Cardiac muscle cell (in vitro differentiated cells and primary cell): ENCODE measurements around the gene DOCK4. TPM values are rescaled to one million over a fixed set of nuclear protein-coding genes. Genes with fewer than 3 reads are reported as not detected.

Experiments
- DNase-seq, 2 donors: peaks; one replicate each; pipeline versions ENCODE4 v3.0.0 to v3.0.0-alpha.2; 2010 to 2017; ENCODE audit warnings: low read depth in 1 of 2, low spot score in 1 of 2
- H3K27ac ChIP-seq: fragments of 200-600 bp; sonication (generic); 2 replicates; pipeline ENCODE4 v1.5.1; 2016
- H3K27me3 ChIP-seq: fragments of 200-600 bp; sonication (generic); 2 replicates; pipeline ENCODE4 v1.6.0; 2016; ENCODE audit warnings: control low read depth
- H3K36me3 ChIP-seq: fragments of 200-600 bp; sonication (generic); 2 replicates; pipeline ENCODE4 v1.5.1; 2016; ENCODE audit warnings: control low read depth
- H3K4me1 ChIP-seq: fragments of 200-600 bp; sonication (generic); 2 replicates; pipeline ENCODE4 v1.8.1; 2017; ENCODE audit warnings: low read depth, mild to moderate bottlenecking, mixed run types
- H3K4me3 ChIP-seq: fragments of 200-600 bp; sonication (generic); 2 replicates; pipeline ENCODE4 v1.5.1; 2016; ENCODE audit warnings: mild to moderate bottlenecking
- H3K9me3 ChIP-seq: fragments of 200-600 bp; sonication (generic); 2 replicates; pipeline ENCODE4 v1.5.1; 2017; ENCODE audit warnings: low read depth, mild to moderate bottlenecking, control low read depth
- CTCF ChIP-seq: IDR thresholded peaks from 2 replicates; pipeline ENCODE4 v1.5.1; 2012; ENCODE audit warnings: low read depth, mild to moderate bottlenecking, low read length
- polyA plus RNA-seq: library from polyadenylated mRNA; unstranded; fragments of >200 nt; fragmentation: Nextera tagmentation; extraction: Ambion mirVana; gene quantifications from 2 replicates; pipeline ENCODE4 v1.2.1, GENCODE V29; 2016
- total RNA-seq: library from RNA; depleted of rRNA; stranded (reverse); fragments of >200 nt; gene quantifications from 2 replicates; pipeline ENCODE4 v1.2.3, GENCODE V29; 2016

The DOCK4 gene
- total and polyA plus RNA-seq, 2 experiments from 2014 or later: 5.3 to 11.4 TPM

GRCh38 chr7:111750228-111750627 lies 456.0 kb downstream of the DOCK4 start:
- Histone ChIP-seq H3K9me3 (no peaks in the 10 kb centered on the region), H3K27ac (no peak overlapping the region), H3K4me3 (no peak overlapping the region), H3K27me3 (no peaks in the 10 kb centered on the region), H3K4me1 (no peaks in the 10 kb centered on the region), H3K36me3 (no peaks in the 10 kb centered on the region)
- DNase-seq: no peak
- no peak for TF ChIP-seq CTCF

- no peak overlapping the region for H3K27ac ChIP-seq
- no peaks in the 10 kb centered on the region for H3K9me3 ChIP-seq
- no peak for DNase-seq
- H3K27me3 ChIP-seq: no peaks in the 10 kb centered on the region
- no peaks in the 10 kb centered on the region for H3K36me3 ChIP-seq
- H3K4me3 ChIP-seq: no peak overlapping the region
- H3K4me1 ChIP-seq: no peaks in the 10 kb centered on the region
- TF ChIP-seq CTCF: no peak
Measured at GRCh38 chr7:111749625-111750024, 456.6 kb downstream of the DOCK4 start.

- TF ChIP-seq CTCF: no peak
- no peaks in the 10 kb centered on the region for H3K36me3 ChIP-seq
Measured at GRCh38 chr7:111747718-111748117, 458.5 kb downstream of the DOCK4 start.

GRCh38 chr7:111746950-111747349 lies 459.2 kb downstream of the DOCK4 start:
- Histone ChIP-seq H3K4me3 (no peak overlapping the region), H3K36me3 (no peaks in the 10 kb centered on the region), H3K4me1 (no peaks in the 10 kb centered on the region), H3K27me3 (no peaks in the 10 kb centered on the region), H3K27ac (no peak overlapping the region), H3K9me3 (no peaks in the 10 kb centered on the region)
- DNase-seq: no peak
- no peak for TF ChIP-seq CTCF

More at GRCh38 chr7:111747718-111748117, 458.5 kb downstream of the DOCK4 start:
- Histone ChIP-seq H3K9me3 (no peaks in the 10 kb centered on the region), H3K4me3 (no peak overlapping the region), H3K27ac (no peak overlapping the region), H3K4me1 (no peaks in the 10 kb centered on the region), H3K27me3 (no peaks in the 10 kb centered on the region)
- DNase-seq: no peak

GRCh38 chr7:111744501-111745155 lies 461.6 kb downstream of the DOCK4 start:
- TF ChIP-seq CTCF: no peak
- H3K4me1 ChIP-seq: no peaks in the 10 kb centered on the region
- no peaks in the 10 kb centered on the region for H3K9me3 ChIP-seq
- no peak overlapping the region for H3K4me3 ChIP-seq
- no peaks in the 10 kb centered on the region for H3K36me3 ChIP-seq
- no peak overlapping the region for H3K27ac ChIP-seq
- DNase-seq: peak in 1 of 2 donors; percentile 56
- H3K27me3 ChIP-seq: no peaks in the 10 kb centered on the region
